Stimulated activated CD4-positive, alpha-beta T cell treated with anti-CD3 and anti-CD28 coated beads, Interleukin-15, amount 100 ng/mL, for 48 hours (primary cell): ENCODE measurements around the gene DEAF1.

ENCODE experiments used
- DNase-seq, 2 donors: peaks; one replicate each; pipeline ENCODE4 v3.0.0-alpha.2; 2020; ENCODE audit warnings: low read depth in 2 of 2

Gene DEAF1

DNA sequence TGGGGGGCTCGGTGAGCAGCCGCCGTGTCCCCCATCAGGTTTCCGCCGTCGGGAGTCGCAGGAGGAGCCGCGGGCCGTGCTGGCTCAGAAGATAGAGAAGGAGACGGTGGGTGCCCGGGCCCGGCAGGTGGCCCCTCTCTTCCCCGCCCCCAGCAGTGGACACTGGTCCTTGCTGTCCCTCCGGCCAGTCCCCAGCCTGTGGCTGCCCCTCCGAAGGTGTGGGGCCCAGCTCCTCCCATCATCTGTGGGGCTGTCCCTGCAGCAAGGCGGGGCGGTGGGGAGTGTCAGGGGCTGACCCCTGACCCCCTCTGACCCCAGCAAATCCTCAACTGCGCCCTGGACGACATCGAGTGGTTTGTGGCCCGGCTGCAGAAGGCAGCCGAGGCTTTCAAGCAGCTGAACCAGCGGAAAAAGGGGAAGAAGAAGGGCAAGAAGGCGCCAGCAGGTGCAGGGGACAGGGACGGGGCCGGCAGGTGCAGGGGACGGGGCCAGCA is 26.3 kb upstream of the DEAF1 start:
- DNase-seq = no peak

DNA sequence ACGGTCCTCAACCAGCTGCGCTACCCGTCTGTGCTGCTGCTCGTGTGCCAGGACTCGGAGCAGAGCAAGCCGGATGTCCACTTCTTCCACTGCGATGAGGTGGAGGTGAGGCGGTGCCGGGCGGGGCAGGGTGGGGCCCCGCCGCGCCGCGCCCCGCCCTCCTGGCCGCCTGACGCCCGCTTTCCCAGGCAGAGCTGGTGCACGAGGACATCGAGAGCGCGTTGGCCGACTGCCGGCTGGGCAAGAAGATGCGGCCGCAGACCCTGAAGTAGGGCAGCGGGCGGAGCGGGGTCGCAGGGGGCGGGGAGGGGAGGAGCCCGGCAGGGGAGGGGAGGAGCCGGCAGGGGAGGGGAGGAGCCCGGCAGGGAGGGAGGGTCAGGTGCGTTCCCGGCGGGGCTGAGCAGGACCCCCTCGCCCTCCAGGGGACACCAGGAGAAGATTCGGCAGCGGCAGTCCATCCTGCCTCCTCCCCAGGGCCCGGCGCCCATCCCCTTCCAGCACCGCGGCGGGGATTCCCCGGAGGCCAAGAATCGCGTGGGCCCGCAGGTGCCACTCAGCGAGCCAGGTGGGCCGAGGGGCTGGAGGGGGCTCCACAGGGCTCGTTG is 25.7 kb upstream of the DEAF1 start:
- DNase-seq = peak in 1 of 2 donors; percentile 50

- DNase-seq = no peak
Measured at GRCh38 chr11:720017-720641, 25.1 kb upstream of the DEAF1 start.

GRCh38 chr11:719214-720016 is 24.4 kb upstream of the DEAF1 start:
- no peak for DNase-seq

DNA sequence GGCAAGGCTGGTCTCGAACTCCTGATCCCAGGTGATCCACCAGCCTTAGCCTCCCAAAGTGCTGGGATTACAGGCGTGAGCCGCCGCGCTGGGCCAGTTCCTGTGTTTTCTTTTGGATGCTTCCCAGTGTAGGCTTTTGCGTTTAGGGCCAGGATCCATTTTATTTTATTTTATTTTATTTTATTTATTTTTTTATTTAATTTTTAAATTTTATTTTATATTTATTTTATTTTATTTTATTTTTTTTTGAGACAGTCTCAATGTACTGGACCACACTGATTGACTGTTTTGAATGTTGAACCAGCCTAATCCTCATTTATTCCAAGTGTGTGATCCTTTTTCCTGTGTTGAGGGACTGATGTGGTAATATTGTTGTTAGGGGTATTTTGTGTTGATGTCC is 19.4 kb upstream of the DEAF1 start:
- no peak for DNase-seq

DNA sequence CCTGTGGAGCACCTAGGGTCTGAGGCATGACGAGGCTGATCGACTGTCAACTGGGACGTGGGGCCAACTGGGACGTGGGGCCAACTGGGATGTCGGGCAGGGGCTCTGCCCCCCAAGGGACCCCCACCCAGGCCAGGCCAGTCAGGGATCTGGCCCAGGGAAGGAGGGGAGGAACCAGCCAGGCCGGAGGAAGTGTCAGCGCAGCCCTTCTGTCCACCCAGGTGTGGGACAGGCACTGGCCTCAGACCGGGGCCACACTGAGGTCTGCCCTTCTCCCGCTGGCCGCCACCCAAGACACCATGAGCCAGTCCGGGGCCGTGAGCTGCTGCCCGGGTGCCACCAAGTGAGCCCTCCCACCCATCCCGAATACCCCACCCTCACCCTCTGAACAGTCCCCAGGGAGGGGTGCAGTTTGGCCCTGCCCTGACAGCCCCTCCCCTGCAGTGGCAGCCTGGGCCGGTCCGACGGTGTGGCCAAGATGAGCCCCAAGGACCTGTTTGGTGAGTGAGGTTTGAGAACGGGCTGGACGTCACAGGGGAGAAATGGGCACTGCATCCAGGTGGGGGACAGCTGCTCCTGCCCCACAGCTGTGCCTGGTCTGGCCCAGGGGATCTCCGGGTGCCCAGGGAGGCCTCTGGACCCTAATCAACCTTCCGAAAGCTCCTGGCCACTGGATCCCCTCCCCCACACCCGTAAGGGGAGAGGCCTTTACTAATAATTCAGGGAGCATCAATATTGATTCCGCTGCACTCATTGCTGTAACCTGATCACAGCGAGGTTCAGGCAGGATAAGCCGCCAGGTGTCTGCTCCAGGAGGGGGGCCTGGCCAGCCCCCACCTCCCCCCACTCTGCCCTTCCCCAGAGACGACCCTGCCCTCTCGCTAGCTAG is 14.3 kb upstream of the DEAF1 start:
- no peak for DNase-seq

GRCh38 chr11:708511-708910 is 13.5 kb upstream of the DEAF1 start:
- no peak for DNase-seq

- DNase-seq = no peak
Measured at GRCh38 chr11:707817-708420, 12.9 kb upstream of the DEAF1 start.

- DNase-seq = no peak
Measured at GRCh38 chr11:706957-707816, 12.2 kb upstream of the DEAF1 start.

DNA sequence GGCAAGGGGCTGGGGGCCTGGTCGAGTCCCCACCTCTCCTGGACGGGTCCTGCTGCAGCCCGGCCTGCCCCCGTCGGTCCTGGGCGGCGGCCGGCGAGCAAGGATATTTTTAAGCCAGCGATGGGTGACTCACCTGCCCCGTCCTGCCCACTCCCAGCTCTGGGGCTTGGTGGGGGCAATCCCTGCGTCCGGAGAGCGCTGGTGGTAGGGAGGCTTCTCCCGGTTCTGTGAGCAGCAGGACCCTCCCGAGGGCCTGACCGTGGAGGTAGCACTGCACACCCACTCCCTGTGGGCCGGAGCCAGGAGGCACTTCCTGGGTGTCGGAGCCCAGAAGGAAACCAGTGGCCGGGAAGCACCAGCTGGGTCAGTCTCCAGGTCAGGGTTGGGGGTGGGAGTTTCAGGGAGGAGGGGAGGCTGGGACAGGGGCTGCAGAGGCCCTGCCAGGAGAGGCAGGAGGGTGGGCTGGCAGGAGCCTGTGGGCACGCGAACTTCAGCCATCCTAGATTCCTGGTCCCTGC is 11.5 kb upstream of the DEAF1 start:
- no peak for DNase-seq

- no peak for DNase-seq
Measured at GRCh38 chr11:705646-706438, 10.8 kb upstream of the DEAF1 start, which contains the start of gene EPS8L2. TSS of gene EPS8L2 (plus strand) at chr11:706231. CDS start at chr11:709408, 3,177 bp downstream.

GRCh38 chr11:704781-705645 is 10.0 kb upstream of the DEAF1 start:
- no peak for DNase-seq

GRCh38 chr11:704228-704674 is 9.2 kb upstream of the DEAF1 start:
- DNase-seq = no peak

- DNase-seq = no peak
Measured at GRCh38 chr11:703506-703905, 8.5 kb upstream of the DEAF1 start.

DNA sequence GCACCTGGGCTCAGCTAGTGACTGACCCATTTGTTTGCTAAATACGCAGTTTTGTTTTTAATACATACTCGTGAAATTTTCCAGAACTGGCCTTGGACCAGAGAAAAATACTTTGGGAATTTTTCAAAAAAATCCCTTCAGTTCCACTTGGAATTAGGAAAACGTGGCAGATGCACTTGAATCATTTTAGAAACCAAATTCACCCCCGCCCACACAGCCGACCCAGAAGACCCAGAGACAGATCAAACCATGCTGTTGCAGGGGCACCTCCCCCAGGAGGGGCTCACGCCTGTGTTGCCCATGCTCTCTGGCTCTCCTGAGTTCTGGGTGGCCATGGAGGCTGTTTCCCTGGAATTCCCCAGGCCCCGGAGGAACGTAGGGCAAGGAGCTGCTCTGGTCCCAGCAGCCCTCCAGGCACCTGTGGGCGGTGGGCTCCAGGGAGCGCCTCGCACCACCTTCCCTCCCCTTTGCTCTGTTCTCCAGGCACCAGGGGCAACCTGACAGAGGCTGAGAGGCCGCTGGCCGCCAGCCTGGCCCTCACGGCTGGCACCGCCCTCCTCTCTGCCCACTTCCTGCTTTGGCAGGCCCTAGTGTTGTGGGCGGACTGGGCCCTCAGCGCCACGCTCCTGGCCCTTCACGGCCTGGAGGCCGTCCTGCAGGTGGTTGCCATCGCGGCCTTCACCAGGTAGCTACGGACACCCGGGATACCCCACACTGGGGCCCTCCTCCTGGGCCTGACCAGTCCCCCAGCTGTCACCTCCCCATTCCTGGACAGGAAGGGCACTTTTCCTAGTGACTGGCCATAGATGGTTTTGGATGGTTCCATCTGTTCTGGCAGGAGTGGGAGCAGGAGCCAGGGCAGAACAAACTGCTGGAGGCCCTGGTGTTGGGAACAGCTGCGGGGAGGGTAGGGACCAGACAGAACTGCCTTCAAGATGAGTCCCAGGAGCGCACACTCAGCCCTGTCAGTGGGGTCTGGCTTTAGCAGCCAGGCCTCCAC is 7.7 kb upstream of the DEAF1 start:
- no peak for DNase-seq

- DNase-seq = no peak
Measured at GRCh38 chr11:701741-702461, 6.9 kb upstream of the DEAF1 start.
